Esophagus (tissue), 2 donors: Measurements from ENCODE around the gene ATP13A4. TPM values are rescaled to one million over a fixed set of nuclear protein-coding genes. Genes with fewer than 3 reads are reported as not detected.

Experiments
- H3K27ac ChIP-seq, 2 donors: one replicate each; pipeline ENCODE4 v1.5.1; 2013; ENCODE audit warnings: low read depth in 2 of 2, mild to moderate bottlenecking in 2 of 2, inconsistent platforms in 1 of 2, low read length in 1 of 2, moderate library complexity in 1 of 2
- H3K27me3 ChIP-seq, 2 donors: one replicate each; pipeline ENCODE4 v1.6.1; 2013; ENCODE audit warnings: low read length in 2 of 2, control low read depth in 1 of 2, mild to moderate bottlenecking in 1 of 2; ENCODE audit not compliant: insufficient read depth in 2 of 2, control insufficient read depth in 1 of 2
- H3K36me3 ChIP-seq, 2 donors: one replicate each; pipeline ENCODE4 v1.6.1; 2013; ENCODE audit warnings: low read length in 1 of 2; ENCODE audit not compliant: control insufficient read depth in 2 of 2, insufficient read depth in 2 of 2
- H3K4me1 ChIP-seq, 2 donors: one replicate each; pipeline ENCODE4 v1.6.1; 2013; ENCODE audit warnings: low read length in 1 of 2; ENCODE audit not compliant: control insufficient read depth in 2 of 2, insufficient read depth in 2 of 2
- H3K4me3 ChIP-seq, 2 donors: one replicate each; pipeline ENCODE4 v1.5.1; 2013; ENCODE audit warnings: low read length in 2 of 2, mild to moderate bottlenecking in 2 of 2, low read depth in 1 of 2, moderate library complexity in 1 of 2
- H3K9me3 ChIP-seq, 2 donors: one replicate each; pipeline ENCODE4 v1.6.1; 2013; ENCODE audit warnings: mild to moderate bottlenecking in 2 of 2, low read depth in 1 of 2, low read length in 1 of 2, moderate library complexity in 1 of 2; ENCODE audit not compliant: control insufficient read depth in 2 of 2, insufficient read depth in 1 of 2
- WGBS, 2 donors: extraction: QIAGEN DNeasy Blood & Tissue Kit; methylation state at CpG; one replicate each; pipeline ENCODE4 v1.1.7; 2013; 5-methylcytosine and 5-hydroxymethylcytosine counted together
- polyA plus RNA-seq, 2 donors: library from polyadenylated mRNA; stranded (reverse); fragments of 200-250 nt; gene quantifications; one replicate each; pipeline ENCODE4 v1.2.3, GENCODE V29; 2013
- donor health status: healthy with polysubstance abuse.
- donor health status: Bipolar disorder and iron deficiency.

The ATP13A4 gene
- polyA plus RNA-seq, 2 donors, result 24.9 to 28.4 TPM

DNA sequence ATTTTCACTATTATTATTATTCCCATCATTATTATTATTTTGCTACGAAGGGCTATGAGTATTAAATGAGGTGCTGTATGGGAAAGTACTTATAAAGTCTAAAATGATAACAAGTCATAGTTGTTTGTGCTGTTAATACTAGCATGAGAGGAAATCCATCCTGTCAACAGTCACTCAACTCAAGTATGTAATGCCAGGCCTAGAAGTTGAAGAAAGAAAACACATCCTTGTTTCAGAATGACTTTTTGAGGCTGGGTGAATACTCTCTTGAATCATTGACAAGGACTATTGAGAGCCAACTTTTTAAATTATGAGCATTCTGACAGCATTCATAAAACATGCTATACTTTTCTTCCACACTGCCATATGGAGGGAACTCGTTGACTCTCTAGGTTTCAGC is 115.3 kb downstream of the ATP13A4 start:
- 80 to 84% methylated on average over 2 of the region's 2 CpGs for WGBS, 2 donors

DNA sequence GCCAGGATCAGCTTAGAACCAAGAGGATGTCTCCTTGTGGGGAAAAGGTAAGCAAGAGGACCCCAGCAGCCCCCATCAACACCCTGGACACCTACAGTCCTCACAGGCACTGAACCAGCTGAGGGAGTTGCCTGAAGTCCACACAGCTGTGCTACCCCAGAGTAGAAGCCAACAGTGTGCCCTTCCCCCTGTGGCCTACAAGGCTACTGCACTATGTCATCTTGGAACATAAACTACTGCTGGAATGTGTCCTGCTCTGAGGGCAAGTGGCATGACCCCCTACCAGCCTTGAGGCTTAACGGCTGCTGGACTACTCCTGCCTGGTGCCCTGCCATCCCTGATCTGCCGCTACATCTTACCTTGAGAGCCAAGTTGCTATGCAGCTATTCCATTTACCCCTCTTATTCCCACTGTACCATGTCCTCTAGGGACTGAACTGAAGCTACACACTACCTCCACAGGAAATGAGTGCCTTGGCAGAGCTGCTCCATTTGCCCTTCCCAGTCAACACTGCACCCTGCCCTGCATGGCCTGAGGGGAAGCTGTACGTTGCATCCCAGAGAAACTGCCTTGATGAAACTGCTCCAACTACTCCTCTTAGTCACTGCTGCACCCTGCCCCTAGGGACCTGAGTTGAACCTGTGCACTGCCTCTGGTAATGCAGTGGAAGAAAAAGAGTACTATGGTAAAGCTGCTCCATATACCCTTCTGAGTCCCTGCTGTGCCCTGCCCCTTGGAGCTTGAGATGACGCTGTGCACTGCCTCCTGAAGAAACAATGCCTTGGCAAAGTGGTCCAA is 135.9 kb downstream of the ATP13A4 start:
- Histone ChIP-seq H3K27me3 (no peaks in the 10 kb centered on the region), H3K4me3 (no peak overlapping the region), H3K4me1 (peaks cover 0 to 14% of the 10 kb centered on the region in 2 donors), H3K36me3 (no peaks in the 10 kb centered on the region), H3K9me3 (peaks cover 2 to 14% of the 10 kb centered on the region in 2 donors), H3K27ac (peak overlapping the region; percentile 23 to 43)
- 70 to 85% methylated on average over 4 of the region's 4 CpGs for WGBS, 2 donors

More for the DNA sequence above, 115.3 kb downstream of the ATP13A4 start:
- Histone ChIP-seq H3K36me3 (peaks cover 0 to 2% of the 10 kb centered on the region in 2 donors), H3K9me3 (no peaks in the 10 kb centered on the region), H3K27ac (no peak overlapping the region), H3K4me1 (no peaks in the 10 kb centered on the region), H3K27me3 (no peaks in the 10 kb centered on the region), H3K4me3 (no peak overlapping the region)

GRCh38 chr3:193416629-193417028 is 138.1 kb downstream of the ATP13A4 start:
- Histone ChIP-seq H3K27me3 (no peaks in the 10 kb centered on the region), H3K27ac (no peak overlapping the region), H3K36me3 (peaks cover 0 to 4% of the 10 kb centered on the region in 2 donors), H3K4me1 (peaks cover 0 to 14% of the 10 kb centered on the region in 2 donors), H3K9me3 (peaks cover 2 to 14% of the 10 kb centered on the region in 2 donors), H3K4me3 (no peak overlapping the region)
- 90 to 98% methylated on average over 2 of the region's 2 CpGs for WGBS, 2 donors

DNA sequence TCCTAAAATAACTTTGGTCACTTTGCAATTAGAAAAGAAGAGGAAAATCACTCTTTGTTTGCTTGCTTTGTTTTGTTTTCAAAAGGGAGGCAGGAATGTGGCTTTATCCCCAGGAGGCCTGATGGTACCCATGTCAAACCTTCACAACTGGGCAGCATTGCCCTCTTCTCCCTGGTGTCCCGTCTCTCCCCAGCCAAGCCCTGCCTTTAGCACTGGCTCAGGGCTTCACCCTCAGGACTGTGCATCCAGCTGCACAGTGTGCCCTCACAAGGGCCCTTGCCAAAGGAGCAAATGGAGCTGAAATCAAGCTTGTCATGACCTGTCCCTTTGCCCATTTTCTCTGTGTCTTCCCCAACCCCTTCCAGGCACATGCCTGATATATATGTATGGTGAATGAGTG is 147.0 kb downstream of the ATP13A4 start:
- WGBS, 2 donors, result 10 to 38% methylated on average over 1 of the region's 1 CpG
- Histone ChIP-seq H3K36me3 (peaks cover 0 to 3% of the 10 kb centered on the region in 2 donors), H3K4me3 (no peak overlapping the region), H3K9me3 (no peaks in the 10 kb centered on the region), H3K4me1 (no peaks in the 10 kb centered on the region), H3K27ac (no peak overlapping the region), H3K27me3 (no peaks in the 10 kb centered on the region)

DNA sequence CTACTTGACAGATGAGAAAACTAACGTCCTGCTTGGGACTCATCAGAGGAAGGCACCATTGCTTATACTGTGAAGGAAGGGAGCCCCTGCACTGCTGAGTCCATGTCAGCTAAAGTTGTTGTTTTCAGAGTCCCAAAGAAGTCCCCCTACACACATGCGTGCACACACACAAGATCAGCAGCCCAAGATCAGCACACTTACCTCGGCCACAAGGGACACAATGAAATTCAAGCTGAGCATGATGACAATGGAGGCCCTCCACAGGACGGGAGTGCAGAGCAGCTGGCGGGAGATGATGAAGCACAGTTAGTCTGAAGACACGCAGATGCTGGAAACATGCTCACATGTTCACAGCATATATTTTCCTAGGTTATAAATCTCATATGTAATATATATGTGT is 147.6 kb downstream of the ATP13A4 start:
- 68 to 78% methylated on average over 6 of the region's 6 CpGs for WGBS, 2 donors
- Histone ChIP-seq H3K27ac (no peak overlapping the region), H3K27me3 (no peaks in the 10 kb centered on the region), H3K36me3 (peaks cover 0 to 3% of the 10 kb centered on the region in 2 donors), H3K4me3 (no peak overlapping the region), H3K4me1 (no peaks in the 10 kb centered on the region), H3K9me3 (no peaks in the 10 kb centered on the region)

DNA sequence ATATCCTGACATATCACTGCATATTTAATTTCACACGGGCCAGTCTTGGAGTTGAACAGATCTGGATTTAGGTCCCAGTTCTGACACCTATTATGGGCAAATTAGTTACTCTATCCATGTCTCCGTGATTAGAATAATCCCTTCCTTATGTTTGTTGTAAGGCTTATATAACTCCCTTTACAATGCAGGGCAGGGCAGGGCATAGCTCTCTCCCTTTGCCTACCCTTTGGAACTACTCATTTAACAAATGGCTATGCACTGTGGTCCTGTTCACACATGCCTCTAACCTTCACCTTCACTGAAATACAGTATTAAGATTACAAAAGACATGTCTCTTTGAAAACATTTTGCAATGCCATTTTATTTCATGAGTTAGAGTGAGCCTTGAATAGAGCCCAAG is 151.4 kb downstream of the ATP13A4 start:
- Histone ChIP-seq H3K27me3 (no peaks in the 10 kb centered on the region), H3K9me3 (no peaks in the 10 kb centered on the region), H3K4me1 (peaks cover 0 to 2% of the 10 kb centered on the region in 2 donors), H3K36me3 (peaks cover 0 to 3% of the 10 kb centered on the region in 2 donors), H3K4me3 (no peak overlapping the region), H3K27ac (no peak overlapping the region)
- 52 to 61% methylated on average over 2 of the region's 2 CpGs for WGBS, 2 donors

DNA sequence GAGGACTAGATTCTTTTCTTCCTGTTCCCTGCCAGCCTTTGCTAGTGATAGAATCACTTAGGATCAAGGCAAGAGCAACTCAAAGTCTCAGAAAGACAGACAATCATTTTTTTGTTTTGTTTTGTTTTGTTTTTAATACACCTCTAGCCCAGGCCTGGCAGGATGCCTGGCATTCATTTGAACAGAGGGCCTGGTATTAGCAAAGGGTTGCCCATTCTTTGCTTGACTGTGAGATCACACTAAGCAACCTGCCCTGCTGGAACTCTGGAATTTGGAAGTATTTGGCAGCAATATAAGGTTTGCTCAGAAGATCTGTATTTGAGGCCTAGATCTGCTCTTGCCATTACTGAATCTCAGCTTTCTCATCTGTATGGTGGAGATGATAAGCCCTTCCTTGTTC is 154.4 kb downstream of the ATP13A4 start:
- H3K9me3 ChIP-seq, result no peaks in the 10 kb centered on the region
- no peaks in the 10 kb centered on the region for H3K36me3 ChIP-seq
- no peaks in the 10 kb centered on the region for H3K27me3 ChIP-seq
- H3K4me1 ChIP-seq, result peaks cover 0 to 2% of the 10 kb centered on the region in 2 donors
- H3K4me3 ChIP-seq, result no peak overlapping the region
- H3K27ac ChIP-seq, result peak overlapping the region; percentile 72 to 89

DNA sequence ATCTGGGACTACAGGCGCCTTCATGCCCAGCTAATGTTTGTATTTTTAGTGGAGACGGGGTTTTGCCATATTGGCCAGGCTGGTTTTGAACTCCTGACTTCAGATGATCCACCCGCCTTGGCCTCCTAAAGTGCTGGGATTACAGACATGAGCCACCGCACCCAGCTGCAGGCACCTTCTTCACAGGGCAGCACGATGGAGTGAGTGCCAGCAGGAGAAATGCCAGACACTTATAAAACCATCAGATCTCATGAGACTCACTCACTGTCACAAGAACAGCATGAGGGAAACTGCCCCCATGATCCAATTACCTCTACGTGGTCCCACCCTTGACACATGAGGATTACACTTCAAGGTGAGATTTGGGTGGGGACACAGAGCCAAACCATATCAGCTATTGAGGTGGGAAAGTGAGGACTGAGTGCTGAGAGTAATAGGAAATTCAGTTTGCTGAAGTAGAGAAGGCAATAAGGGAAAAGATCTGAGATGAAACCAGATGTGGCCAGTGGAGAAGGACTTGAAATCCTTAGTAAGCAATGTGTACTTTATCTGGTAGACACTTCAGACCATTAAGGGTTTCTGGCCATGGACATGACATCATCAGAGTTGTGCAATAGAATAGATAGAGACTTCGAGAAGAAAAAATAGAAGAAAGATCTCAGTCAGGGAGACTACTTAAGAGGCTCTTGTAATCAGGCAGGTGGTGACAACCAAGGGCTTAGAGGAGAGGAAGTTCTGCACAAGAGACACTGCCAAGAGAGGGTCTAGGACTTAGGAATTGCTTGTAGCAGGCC is 158.0 kb downstream of the ATP13A4 start:
- no peaks in the 10 kb centered on the region for H3K36me3 ChIP-seq
- H3K27me3 ChIP-seq, result no peaks in the 10 kb centered on the region
- no peaks in the 10 kb centered on the region for H3K9me3 ChIP-seq
- H3K4me3 ChIP-seq, result no peak overlapping the region
- WGBS, 2 donors, result 73 to 77% methylated on average over 7 of the region's 7 CpGs
- H3K27ac ChIP-seq, result no peak overlapping the region
- peaks cover 0 to 7% of the 10 kb centered on the region in 2 donors for H3K4me1 ChIP-seq

DNA sequence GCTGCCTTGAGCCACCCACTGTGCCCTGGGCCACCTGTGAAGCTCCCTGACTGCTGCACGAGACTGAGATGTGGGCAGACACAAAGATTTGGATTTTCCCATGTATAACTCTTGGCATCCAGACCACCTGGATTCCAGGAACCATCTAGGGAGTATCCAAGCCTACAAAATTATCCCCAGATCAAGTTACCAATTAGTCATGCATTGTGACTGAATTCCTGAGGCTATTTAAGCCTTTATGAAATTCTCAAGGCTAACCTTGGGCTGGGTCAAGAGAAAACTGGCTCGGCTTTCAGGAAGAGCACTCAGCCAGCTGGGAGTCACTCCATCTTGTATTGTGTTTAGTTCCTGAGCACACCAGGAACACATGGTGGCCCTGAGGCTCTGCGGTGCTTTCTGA is 162.8 kb downstream of the ATP13A4 start:
- WGBS, 2 donors, result 38 to 50% methylated on average over 3 of the region's 3 CpGs
- H3K9me3 ChIP-seq, result no peaks in the 10 kb centered on the region
- no peaks in the 10 kb centered on the region for H3K36me3 ChIP-seq
- peak overlapping the region in 1 of 2 donors; percentile 26 for H3K27ac ChIP-seq
- no peaks in the 10 kb centered on the region for H3K27me3 ChIP-seq
- H3K4me3 ChIP-seq, result no peak overlapping the region
- H3K4me1 ChIP-seq, result peaks cover 0 to 7% of the 10 kb centered on the region in 2 donors
